Esophagus muscularis mucosa (tissue), 3 donors: ENCODE data around the gene CEBPE.

Experiments
- CTCF ChIP-seq, 3 experiments: fragments of 200-600 bp in 2 of 3; fragments of 450-650 bp in 1 of 3; sonication (generic) in 2 of 3; IDR thresholded peaks; one replicate each; pipeline ENCODE4 v1.5.1; 2017 to 2019; ENCODE audit warnings: antibody characterized with exemption in 3 of 3, mild to moderate bottlenecking in 2 of 3, moderate library complexity in 1 of 3
- POLR2A ChIP-seq: fragments of 450-650 bp; IDR thresholded peaks from one replicate; pipeline ENCODE4 v1.6.1; 2017; ENCODE audit warnings: antibody characterized with exemption, moderate library complexity, mild to moderate bottlenecking, low read depth
- POLR2AphosphoS5 ChIP-seq, 2 donors: sonication (generic); formaldehyde crosslinking; IDR thresholded peaks; one replicate each; pipeline ENCODE4 v1.6.1; 2017; ENCODE audit warnings: antibody characterized with exemption in 2 of 2

GRCh38 chr14:23115918-23116317, 3.1 kb downstream of the CEBPE start:
- TF ChIP-seq POLR2A (no peak), CTCF (IDR thresholded peaks at IDR 0.05) (no peak), POLR2AphosphoS5 (IDR thresholded peaks at IDR 0.05) (no peak)
